Mammary epithelial cell (primary cell): ENCODE data around the gene BANP.

Experiments used
- CTCF ChIP-seq, 2 donors: IDR thresholded peaks in 1 of 2; conservative IDR thresholded peaks in 1 of 2; 2 replicates each; pipeline ENCODE4 v1.5.1; 2011 to 2012; ENCODE audit warnings: inconsistent platforms in 2 of 2, low read length in 2 of 2, mild to moderate bottlenecking in 2 of 2, control low read depth in 1 of 2, low read depth in 1 of 2; ENCODE audit not compliant: insufficient read depth in 1 of 2; ENCODE audit errors: extremely low read depth in 1 of 2
- EZH2 ChIP-seq: IDR thresholded peaks from 2 replicates; pipeline ENCODE4 v1.6.1; 2012; ENCODE audit warnings: low read length, inconsistent platforms, borderline replicate concordance

GRCh38 chr16:88050952-88051660, 99.9 kb downstream of the BANP start:
- TF ChIP-seq CTCF (conservative IDR thresholded peaks at IDR 0.05 in 1 of 2, IDR thresholded peaks at IDR 0.05 in 1 of 2; ENCODE audit: extremely low read depth in 1 of 2, insufficient read depth in 1 of 2, low read depth in 1 of 2, low read length in 2 of 2) (no peak), EZH2 (no peak)
